ENCODE data around the gene COL1A1. TPM values are rescaled to one million over a fixed set of nuclear protein-coding genes. Genes with fewer than 3 reads are reported as not detected.

Gene COL1A1
- total RNA-seq, 1 experiment from 2014 or later: 104 TPM

DNA sequence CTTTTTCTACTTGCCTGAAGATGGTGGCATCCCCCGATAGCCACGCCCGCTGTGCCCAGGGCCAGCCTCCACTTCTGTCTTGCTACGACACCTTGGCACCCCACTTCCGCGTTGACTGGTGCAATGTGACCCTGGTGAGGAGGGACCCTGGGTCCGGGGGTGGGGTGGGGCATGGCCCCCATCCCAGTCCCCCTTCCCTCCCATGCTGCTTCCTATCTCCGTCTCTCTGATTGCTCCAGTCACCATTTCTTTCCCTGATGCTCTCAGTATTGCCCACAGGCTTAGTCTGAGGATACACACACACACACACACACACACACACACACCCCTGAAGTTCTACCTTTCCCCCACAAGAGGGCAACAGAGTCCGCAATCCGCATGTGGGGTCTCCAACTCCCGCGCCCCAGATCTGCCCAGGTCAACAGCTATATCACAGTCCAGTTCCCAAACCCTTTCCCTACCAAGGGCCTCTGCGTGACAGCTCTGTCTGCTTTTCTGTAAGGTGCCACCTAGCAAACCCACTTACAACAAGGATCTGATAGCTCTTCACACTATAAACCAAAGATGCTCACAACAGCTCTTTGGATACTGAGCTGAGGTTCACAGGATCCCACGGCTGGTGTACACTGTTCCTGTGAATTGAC, 32.2 kb downstream of the COL1A1 start:
- H4K8ac ChIP-seq (replicated peaks; ENCODE audit: insufficient read length, low read depth, low read length): no peak overlapping the region
- H3K9ac ChIP-seq (ENCODE audit: extremely low read depth, insufficient read length, low read length): no peak overlapping the region
- H3K4me1 ChIP-seq (ENCODE audit: insufficient read depth, low read length): peaks cover 3% of the 10 kb centered on the region; the same call in 1 of the 2 replicates
- peak; percentile 91 for DNase-seq
- no peaks in the 10 kb centered on the region for H3K27me3 ChIP-seq (ENCODE audit: insufficient read depth, low read length)
- TF ChIP-seq CTCF (conservative IDR thresholded peaks at IDR 0.05): peak; percentile 67
- WGBS (ENCODE audit: extremely low coverage, insufficient read length, low lambda C conversion rate): no CpG with 5 or more reads among the region's 14 CpGs
- H3K56ac ChIP-seq (ENCODE audit: insufficient read length, low read depth, low read length): no peak overlapping the region
- no peaks in the 10 kb centered on the region for H4K20me1 ChIP-seq (ENCODE audit: control insufficient read depth, insufficient read depth, insufficient read length)
- H2BK15ac ChIP-seq (ENCODE audit: low read depth, low read length): no peak overlapping the region
- no peak overlapping the region for H2BK12ac ChIP-seq (ENCODE audit: insufficient read length, low read depth, low read length)
- H4K91ac ChIP-seq (ENCODE audit: insufficient read length, low read depth, low read length): no peak overlapping the region
- no peaks in the 10 kb centered on the region for H3K23me2 ChIP-seq (ENCODE audit: insufficient read length, low read depth, low read length, poor library complexity, severe bottlenecking)
- no peak overlapping the region for H2AK5ac ChIP-seq (ENCODE audit: insufficient read length, low read length)
- H3K27ac Mint-ChIP-seq: peak overlapping the region in 1 of 3 experiments; percentile 13; a peak in 1 of 7 replicates
- no peak overlapping the region for H3T11ph ChIP-seq (ENCODE audit: low read length)
- no peak overlapping the region for H3K4me2 ChIP-seq (ENCODE audit: insufficient read depth, insufficient read length, low read length)
- H2BK20ac ChIP-seq (ENCODE audit: low read depth, low read length, poor library complexity, severe bottlenecking): no peak overlapping the region
- no peaks in the 10 kb centered on the region for H3K36me3 Mint-ChIP-seq (ENCODE audit: insufficient read depth in 1 of 3, low read depth in 3 of 3)
- no peak overlapping the region for H3K23ac ChIP-seq (ENCODE audit: insufficient read length, low read depth, low read length)
- no peaks in the 10 kb centered on the region for H3K9me3 ChIP-seq (ENCODE audit: control insufficient read depth, low read depth, low read length)
- no peak overlapping the region for H3K4me3 Mint-ChIP-seq
- H4K5ac ChIP-seq (ENCODE audit: insufficient read length, low read depth, low read length): no peak overlapping the region
- no peaks in the 10 kb centered on the region for H3K79me2 ChIP-seq (ENCODE audit: insufficient read depth, low read length)
- H3K9me3 Mint-ChIP-seq: no peaks in the 10 kb centered on the region; a peak in 1 of 5 replicates
- no peak overlapping the region for H2BK120ac ChIP-seq (ENCODE audit: low read depth, low read length, poor library complexity, severe bottlenecking)
- peaks cover 4% of the 10 kb centered on the region for H3K27me3 Mint-ChIP-seq (ENCODE audit: low read depth)
- no peak overlapping the region for H2AFZ ChIP-seq (ENCODE audit: low read length)
- H2BK5ac ChIP-seq (ENCODE audit: insufficient read length, low read length): no peak overlapping the region
- peaks cover 20 to 49% of the 10 kb centered on the region in 2 experiments for H3K4me1 Mint-ChIP-seq
- H3K79me1 ChIP-seq (ENCODE audit: insufficient read depth, low read depth, low read length, poor library complexity, severe bottlenecking): no peaks in the 10 kb centered on the region
- no peak overlapping the region for H3K27ac ChIP-seq (ENCODE audit: insufficient read length, low read depth, low read length)
- no peak overlapping the region for H3K14ac ChIP-seq (ENCODE audit: insufficient read depth, low read length)
- H3K18ac ChIP-seq (ENCODE audit: insufficient read length, low read depth, low read length): no peak overlapping the region
- H3K4ac ChIP-seq (ENCODE audit: low read depth, low read length): no peak overlapping the region

Measured in H9 (cell line).